Spleen (tissue), 11 donors: ENCODE measurements around the gene TENM4. TPM values are rescaled to one million over a fixed set of nuclear protein-coding genes. Genes with fewer than 3 reads are reported as not detected.

ENCODE experiments used
- DNase-seq: peaks from one replicate; pipeline ENCODE4 v3.0.0-alpha.2; 2020
- H3K27ac ChIP-seq, 8 donors: fragments of 200-600 bp; sonication (generic) in 7 of 8; 1 replicate in 4 of 8; 2 replicates in 4 of 8; pipeline versions ENCODE4 v1.5.0 to v1.8.0; 2016 to 2021; ENCODE audit warnings: inconsistent platforms in 4 of 8, mild to moderate bottlenecking in 4 of 8, moderate library complexity in 1 of 8
- H3K27me3 ChIP-seq, 7 donors: fragments of 200-600 bp; sonication (generic) in 6 of 7; replicated peaks in 1 of 7; 1 replicate in 4 of 7; 2 replicates in 3 of 7; pipeline versions ENCODE4 v1.5.0 to v1.8.0; 2016 to 2021; ENCODE audit warnings: inconsistent platforms in 3 of 7, mild to moderate bottlenecking in 1 of 7
- H3K36me3 ChIP-seq, 6 donors: fragments of 200-600 bp; sonication (generic) in 5 of 6; 1 replicate in 4 of 6; 2 replicates in 2 of 6; pipeline versions ENCODE4 v1.5.0 to v1.8.0; 2016 to 2021; ENCODE audit warnings: inconsistent platforms in 2 of 6
- H3K4me1 ChIP-seq, 6 donors: fragments of 200-600 bp; sonication (generic) in 5 of 6; 1 replicate in 3 of 6; 2 replicates in 3 of 6; pipeline versions ENCODE4 v1.5.0 to v1.8.0; 2016 to 2021; ENCODE audit warnings: inconsistent platforms in 3 of 6
- H3K4me3 ChIP-seq, 8 donors: fragments of 200-600 bp; sonication (generic) in 7 of 8; 1 replicate in 4 of 8; 2 replicates in 4 of 8; pipeline versions ENCODE4 v1.5.0 to v1.8.0; 2016 to 2021; ENCODE audit warnings: inconsistent platforms in 4 of 8, mild to moderate bottlenecking in 4 of 8, moderate library complexity in 2 of 8
- H3K9me3 ChIP-seq, 8 donors: fragments of 200-600 bp; sonication (generic) in 7 of 8; 1 replicate in 4 of 8; 2 replicates in 4 of 8; pipeline versions ENCODE4 v1.5.0 to v1.8.0; 2016 to 2021; ENCODE audit warnings: inconsistent platforms in 4 of 8
- POLR2A ChIP-seq, 3 donors: fragments of 450-650 bp; IDR thresholded peaks; one replicate each; pipeline ENCODE4 v1.5.1; 2017; ENCODE audit warnings: antibody characterized with exemption in 3 of 3, mild to moderate bottlenecking in 1 of 3
- POLR2AphosphoS5 ChIP-seq, 3 donors: sonication (generic); formaldehyde crosslinking; IDR thresholded peaks; one replicate each; pipeline ENCODE4 v1.5.1; 2017; ENCODE audit warnings: antibody characterized with exemption in 3 of 3
- WGBS, 5 donors: extraction: QIAGEN DNeasy Blood & Tissue Kit in 3 of 5; methylation state at CpG; one replicate each; pipeline versions ENCODE4 v1.1.5 to v1.1.7; 2013 to 2018; 5-methylcytosine and 5-hydroxymethylcytosine counted together
- intact Hi-C: fragments of 100-400 bp; cut with DNase I; formaldehyde crosslinking; loops from one replicate; pipeline ENCODE4 v1.15.0; 2023; ENCODE audit warnings: low total_unique reads
- polyA plus RNA-seq, 3 donors: library from polyadenylated mRNA; stranded (reverse); fragments of 200-250 nt; gene quantifications; one replicate each; pipeline ENCODE4 v1.2.1, GENCODE V29; 2013
- total RNA-seq, 7 donors: library from RNA; depleted of rRNA in 3 of 7; stranded (reverse); fragments of >200 nt in 3 of 7; fragmentation: NEBNext Ultra II Directional in 4 of 7; extraction: Animal tissue kit (Norgen Biotek cat#: 25700) in 4 of 7; gene quantifications; one replicate each; pipeline versions ENCODE4 v1.1.0 to v1.2.1, GENCODE V29; 2016 to 2021
- TF ChIP-seq, protein P1 (sequence below), 11 experiments: fragments of 200-600 bp in 7 of 11; fragments of 450-650 bp in 4 of 11; sonication (generic) in 4 of 11; IDR thresholded peaks in 8 of 11; conservative IDR thresholded peaks in 3 of 11; 1 replicate in 7 of 11; 2 replicates in 4 of 11; pipeline versions ENCODE4 v1.4.0 to v1.8.0; 2016 to 2021; ENCODE audit warnings: antibody characterized with exemption in 11 of 11, inconsistent platforms in 4 of 11, mild to moderate bottlenecking in 1 of 11
- donor health status: healthy with polysubstance abuse.
- donor health status: DM: no; HTN: no; CAD: no; lungs with moderate emphysema.
- donor health status: DM: no; HTN: no; CAD: no.
- donor health status: Bipolar disorder and iron deficiency.
- donor health status: healthy.
- donor health status: DM: no; HTN: no; CAD: no.
- donor health status: DM: yes; HTN: yes; CAD: no.

TENM4 gene
- total and polyA plus RNA-seq, 10 donors: 0.09 to 4.5 (median 1.2) TPM

DNA sequence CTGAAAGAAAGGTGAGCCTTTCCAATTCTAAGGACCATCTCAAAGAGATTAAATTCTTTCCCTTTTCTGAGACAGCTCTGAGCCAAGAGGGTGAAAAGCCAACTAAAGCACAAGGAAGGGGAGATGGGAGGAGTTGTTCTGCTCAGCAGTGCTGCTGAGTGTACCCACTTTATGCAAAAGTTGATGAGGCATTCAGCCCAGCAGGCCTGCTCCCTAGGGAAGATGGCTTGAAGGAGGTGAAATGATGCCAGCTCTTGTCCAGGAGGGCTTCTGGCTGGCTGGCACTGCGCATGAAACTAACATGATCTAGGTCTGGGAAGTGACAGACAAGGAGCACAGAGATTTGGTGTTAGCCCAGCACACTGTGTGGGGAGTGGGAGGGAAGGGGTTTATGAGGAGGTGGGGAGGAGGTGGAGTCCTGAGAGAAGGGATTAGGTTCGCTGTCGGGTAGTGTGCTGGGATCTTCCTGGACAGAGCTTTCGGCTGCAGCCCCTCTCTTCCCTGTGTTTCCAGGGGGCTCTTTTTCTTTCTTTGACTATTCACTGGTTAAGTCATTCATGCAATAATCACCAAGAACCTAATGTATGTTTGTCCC is 640.6 kb downstream of the TENM4 start:
- Histone ChIP-seq H3K27ac (peak overlapping the region in 1 of 8 donors; percentile 67), H3K27me3 (peaks cover 0 to 13% (median 0%) of the 10 kb centered on the region in 7 donors), H3K36me3 (no peaks in the 10 kb centered on the region), H3K9me3 (no peaks in the 10 kb centered on the region), H3K4me3 (no peak overlapping the region), H3K4me1 (peaks cover 0 to 20% (median 3%) of the 10 kb centered on the region in 6 donors)
- TF ChIP-seq POLR2A (IDR thresholded peaks at IDR 0.05) (no peak), POLR2AphosphoS5 (IDR thresholded peaks at IDR 0.05) (no peak)
- TF ChIP-seq, protein P1, sequence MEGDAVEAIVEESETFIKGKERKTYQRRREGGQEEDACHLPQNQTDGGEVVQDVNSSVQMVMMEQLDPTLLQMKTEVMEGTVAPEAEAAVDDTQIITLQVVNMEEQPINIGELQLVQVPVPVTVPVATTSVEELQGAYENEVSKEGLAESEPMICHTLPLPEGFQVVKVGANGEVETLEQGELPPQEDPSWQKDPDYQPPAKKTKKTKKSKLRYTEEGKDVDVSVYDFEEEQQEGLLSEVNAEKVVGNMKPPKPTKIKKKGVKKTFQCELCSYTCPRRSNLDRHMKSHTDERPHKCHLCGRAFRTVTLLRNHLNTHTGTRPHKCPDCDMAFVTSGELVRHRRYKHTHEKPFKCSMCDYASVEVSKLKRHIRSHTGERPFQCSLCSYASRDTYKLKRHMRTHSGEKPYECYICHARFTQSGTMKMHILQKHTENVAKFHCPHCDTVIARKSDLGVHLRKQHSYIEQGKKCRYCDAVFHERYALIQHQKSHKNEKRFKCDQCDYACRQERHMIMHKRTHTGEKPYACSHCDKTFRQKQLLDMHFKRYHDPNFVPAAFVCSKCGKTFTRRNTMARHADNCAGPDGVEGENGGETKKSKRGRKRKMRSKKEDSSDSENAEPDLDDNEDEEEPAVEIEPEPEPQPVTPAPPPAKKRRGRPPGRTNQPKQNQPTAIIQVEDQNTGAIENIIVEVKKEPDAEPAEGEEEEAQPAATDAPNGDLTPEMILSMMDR (IDR thresholded peaks at IDR 0.05 in 8 of 11, conservative IDR thresholded peaks at IDR 0.05 in 3 of 11): no peak
- 76 to 97% (median 91%) methylated on average over 4 of the region's 4 CpGs for WGBS, 5 donors
- intact Hi-C loops: no loop called here
- no peak for DNase-seq

DNA sequence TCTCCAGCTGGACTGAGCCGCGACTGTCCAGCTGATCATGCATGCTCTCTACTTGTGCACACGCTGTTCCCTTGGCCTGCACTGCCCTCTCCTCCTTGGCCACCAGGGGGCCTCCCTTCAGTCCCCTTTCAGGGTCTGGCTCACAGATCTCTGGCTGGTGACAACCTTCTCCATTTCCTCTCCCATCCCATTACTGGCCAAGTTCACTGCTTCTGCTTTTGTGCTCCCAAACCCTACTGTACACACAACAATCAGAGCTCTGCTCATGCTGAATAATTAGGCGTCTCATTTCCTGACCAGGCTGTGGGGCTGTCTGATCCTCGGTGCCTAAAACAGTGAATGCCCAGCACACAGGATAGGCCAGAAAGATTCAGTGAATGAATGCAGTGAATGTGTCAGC is 642.2 kb downstream of the TENM4 start:
- Histone ChIP-seq H3K9me3 (no peaks in the 10 kb centered on the region), H3K27me3 (peaks cover 0 to 17% (median 0%) of the 10 kb centered on the region in 7 donors), H3K4me3 (no peak overlapping the region), H3K36me3 (no peaks in the 10 kb centered on the region), H3K27ac (peak overlapping the region in 1 of 8 donors; percentile 33), H3K4me1 (peaks cover 0 to 20% (median 3%) of the 10 kb centered on the region in 6 donors)
- TF ChIP-seq, protein P1 (IDR thresholded peaks at IDR 0.05 in 8 of 11, conservative IDR thresholded peaks at IDR 0.05 in 3 of 11): peak; percentile 52 to 86 (median 79)
- no peak for TF ChIP-seq POLR2AphosphoS5 (IDR thresholded peaks at IDR 0.05)
- no peak for TF ChIP-seq POLR2A (IDR thresholded peaks at IDR 0.05)
- intact Hi-C loops: no loop called here
- WGBS, 5 donors: 33 to 41% (median 37%) methylated on average over 5 of the region's 5 CpGs
- peak; percentile 82 for DNase-seq

DNA sequence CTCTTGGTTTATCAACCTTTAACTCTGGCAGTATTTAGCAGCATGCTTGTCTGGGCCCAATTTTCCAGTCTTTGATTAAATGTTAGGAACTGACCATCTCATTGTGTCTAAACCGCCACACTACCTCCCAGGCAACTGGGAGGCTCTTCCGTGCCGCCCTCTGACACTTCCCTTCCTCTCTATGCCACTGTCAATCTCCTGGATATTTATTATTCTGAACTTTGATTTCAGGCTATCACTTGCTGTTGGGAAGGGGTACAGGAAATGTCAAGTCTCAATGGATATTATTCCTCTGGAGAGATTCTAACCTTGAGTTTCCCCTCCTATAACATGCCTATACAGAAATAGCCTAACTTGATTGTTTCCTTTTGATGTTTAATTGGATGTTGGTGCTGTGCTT is 643.3 kb downstream of the TENM4 start:
- Histone ChIP-seq H3K9me3 (no peaks in the 10 kb centered on the region), H3K27ac (no peak overlapping the region), H3K4me3 (no peak overlapping the region), H3K36me3 (no peaks in the 10 kb centered on the region), H3K27me3 (peaks cover 0 to 17% (median 0%) of the 10 kb centered on the region in 7 donors), H3K4me1 (peaks cover 0 to 20% (median 3%) of the 10 kb centered on the region in 6 donors)
- no peak for DNase-seq
- TF ChIP-seq POLR2A (IDR thresholded peaks at IDR 0.05): no peak
- no peak for TF ChIP-seq POLR2AphosphoS5 (IDR thresholded peaks at IDR 0.05)
- TF ChIP-seq, protein P1 (IDR thresholded peaks at IDR 0.05 in 8 of 11, conservative IDR thresholded peaks at IDR 0.05 in 3 of 11): no peak
- WGBS, 5 donors: 62 to 87% (median 81%) methylated on average over 3 of the region's 3 CpGs
- intact Hi-C loops: no loop called here

DNA sequence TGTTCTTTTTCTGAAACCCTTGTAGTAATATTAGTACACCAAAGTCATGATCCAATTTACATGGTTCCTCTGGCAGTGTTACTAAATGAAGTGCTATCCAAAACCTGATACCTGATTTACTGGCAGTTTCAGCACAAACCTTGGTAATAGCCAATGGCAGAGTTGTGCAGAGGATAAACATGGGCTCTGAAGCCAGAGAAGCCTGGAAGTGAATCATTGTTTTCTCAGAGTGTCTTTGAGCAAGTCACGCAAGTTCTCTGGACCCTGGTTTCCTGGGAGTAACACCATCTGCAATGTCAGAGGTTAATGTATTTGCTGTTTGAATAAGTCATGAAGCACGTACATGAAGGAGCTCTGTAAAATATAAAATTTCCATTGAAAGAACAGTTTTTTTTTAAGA is 643.9 kb downstream of the TENM4 start:
- DNase-seq: no peak
- WGBS, 5 donors: 64 to 89% (median 77%) methylated on average over 2 of the region's 2 CpGs
- peaks cover 0 to 17% (median 0%) of the 10 kb centered on the region in 7 donors for H3K27me3 ChIP-seq
- H3K27ac ChIP-seq: no peak overlapping the region
- TF ChIP-seq POLR2AphosphoS5 (IDR thresholded peaks at IDR 0.05) (no peak), POLR2A (IDR thresholded peaks at IDR 0.05) (no peak)
- TF ChIP-seq, protein P1 (IDR thresholded peaks at IDR 0.05 in 8 of 11, conservative IDR thresholded peaks at IDR 0.05 in 3 of 11): no peak
- peaks cover 0 to 14% (median 2%) of the 10 kb centered on the region in 6 donors for H3K4me1 ChIP-seq
- H3K9me3 ChIP-seq: no peaks in the 10 kb centered on the region
- H3K36me3 ChIP-seq: no peaks in the 10 kb centered on the region
- H3K4me3 ChIP-seq: no peak overlapping the region
- intact Hi-C loops: no loop called here
